HTR-8/SVneo (cell line): ENCODE results near the gene TTC33.

Experiments
- DNase-seq: peaks from one replicate; pipeline ENCODE4 v3.0.0; 2011; ENCODE audit warnings: low spot score, mixed read lengths; ENCODE audit not compliant: insufficient read length
- FAIRE-seq: peaks from 2 replicates; lab custom pipeline; 2011; peaks lifted over from hg19 to GRCh38; lab: Jason Lieb, UNC

TTC33 gene

DNA sequence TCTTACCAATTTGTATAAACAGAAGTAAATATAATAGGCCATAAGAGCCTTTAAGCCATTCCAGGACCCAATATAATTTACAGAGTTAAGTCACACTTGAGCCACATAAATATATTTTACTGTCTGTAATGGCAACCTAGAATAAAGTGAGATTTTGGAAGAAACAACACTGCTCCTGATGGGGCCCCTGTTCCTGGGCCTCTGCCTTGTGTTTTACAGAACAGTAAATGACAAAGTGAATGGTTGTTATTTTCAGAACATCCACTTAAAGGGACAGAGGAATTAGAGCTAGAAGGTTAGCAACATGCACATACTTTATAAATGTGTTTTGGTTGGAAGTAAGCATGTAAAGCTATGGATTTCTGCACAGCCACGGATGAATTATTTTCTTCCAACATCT lies 72.5 kb downstream of the TTC33 start:
- FAIRE-seq (no peak), DNase-seq (no peak)

DNA sequence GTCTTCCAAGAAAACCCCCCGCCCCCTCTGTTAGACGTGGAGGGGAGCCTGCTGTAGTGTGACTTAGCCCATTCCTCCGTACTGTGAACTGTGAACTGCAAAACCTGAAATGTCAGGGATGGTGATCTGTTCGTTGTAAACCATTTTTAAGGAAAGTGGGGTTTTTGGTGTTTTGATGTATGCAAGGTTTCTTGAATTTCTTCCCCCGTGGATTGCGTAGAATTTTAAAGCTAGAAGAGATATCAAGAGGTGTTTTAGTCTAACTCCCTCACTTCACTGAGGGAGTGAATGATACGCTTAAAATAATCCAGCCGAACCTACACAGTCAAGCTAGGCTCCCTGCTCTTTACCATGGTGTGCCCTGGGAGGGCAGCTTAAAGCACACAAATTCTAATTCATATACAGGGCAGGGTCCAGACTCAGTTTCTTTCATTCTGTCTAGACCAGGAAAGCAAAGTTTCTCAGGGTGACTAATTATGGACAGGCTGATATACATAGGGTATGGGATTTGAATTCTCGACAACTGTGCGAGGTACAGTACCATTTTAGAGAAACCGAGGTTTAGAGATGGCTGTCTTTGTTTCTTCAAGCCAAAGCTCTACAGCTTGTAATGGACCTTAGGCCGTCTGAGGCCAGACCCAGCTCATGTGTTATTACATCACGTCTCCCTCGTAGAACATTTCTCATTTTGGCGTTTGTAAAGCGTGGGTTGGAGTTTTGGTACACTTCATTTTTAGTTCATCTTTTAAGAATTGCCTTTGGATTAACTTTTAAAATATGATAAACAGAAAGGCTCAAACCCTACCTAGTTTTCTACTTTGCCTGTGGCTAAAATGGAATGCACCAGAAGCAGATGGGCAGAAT lies 73.4 kb downstream of the TTC33 start:
- no peak for FAIRE-seq
- DNase-seq, result no peak

DNA sequence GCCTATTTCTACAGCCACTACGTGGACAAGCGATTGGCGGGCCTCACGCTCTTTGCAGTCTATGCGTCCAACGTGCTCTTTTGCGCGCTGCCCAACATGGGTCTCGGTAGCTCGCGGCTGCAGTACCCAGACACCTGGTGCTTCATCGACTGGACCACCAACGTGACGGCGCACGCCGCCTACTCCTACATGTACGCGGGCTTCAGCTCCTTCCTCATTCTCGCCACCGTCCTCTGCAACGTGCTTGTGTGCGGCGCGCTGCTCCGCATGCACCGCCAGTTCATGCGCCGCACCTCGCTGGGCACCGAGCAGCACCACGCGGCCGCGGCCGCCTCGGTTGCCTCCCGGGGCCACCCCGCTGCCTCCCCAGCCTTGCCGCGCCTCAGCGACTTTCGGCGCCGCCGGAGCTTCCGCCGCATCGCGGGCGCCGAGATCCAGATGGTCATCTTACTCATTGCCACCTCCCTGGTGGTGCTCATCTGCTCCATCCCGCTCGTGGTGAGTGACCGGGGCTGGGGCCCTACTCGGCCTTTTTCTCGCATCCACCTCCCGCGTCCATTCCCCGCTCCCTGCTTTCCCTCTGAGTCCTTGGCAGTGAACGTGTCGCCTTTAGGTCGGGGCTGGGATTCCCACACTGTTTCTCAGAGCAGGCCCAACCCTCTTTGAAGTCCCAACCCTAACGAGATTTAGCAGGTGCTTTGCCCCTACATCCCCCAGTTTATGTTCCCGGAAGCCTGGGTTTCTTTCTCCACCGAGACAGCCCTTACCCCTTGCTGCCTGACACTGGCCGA lies 74.2 kb downstream of the TTC33 start:
- FAIRE-seq, result no peak
- no peak for DNase-seq

DNA sequence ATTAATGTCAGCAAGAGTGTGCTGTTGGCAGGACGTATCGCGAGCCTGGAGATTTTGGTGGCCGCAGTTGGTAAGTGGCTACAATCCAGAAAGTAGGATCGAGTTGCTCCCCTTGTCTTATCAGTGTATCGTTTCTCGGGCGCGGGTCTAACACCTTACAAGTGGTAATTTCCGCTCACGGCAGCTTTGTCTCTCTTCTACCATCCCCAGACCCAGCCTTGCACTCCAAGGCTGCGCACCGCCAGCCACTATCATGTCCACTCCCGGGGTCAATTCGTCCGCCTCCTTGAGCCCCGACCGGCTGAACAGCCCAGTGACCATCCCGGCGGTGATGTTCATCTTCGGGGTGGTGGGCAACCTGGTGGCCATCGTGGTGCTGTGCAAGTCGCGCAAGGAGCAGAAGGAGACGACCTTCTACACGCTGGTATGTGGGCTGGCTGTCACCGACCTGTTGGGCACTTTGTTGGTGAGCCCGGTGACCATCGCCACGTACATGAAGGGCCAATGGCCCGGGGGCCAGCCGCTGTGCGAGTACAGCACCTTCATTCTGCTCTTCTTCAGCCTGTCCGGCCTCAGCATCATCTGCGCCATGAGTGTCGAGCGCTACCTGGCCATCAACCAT lies 74.9 kb downstream of the TTC33 start:
- no peak for DNase-seq
- FAIRE-seq, result no peak

DNA sequence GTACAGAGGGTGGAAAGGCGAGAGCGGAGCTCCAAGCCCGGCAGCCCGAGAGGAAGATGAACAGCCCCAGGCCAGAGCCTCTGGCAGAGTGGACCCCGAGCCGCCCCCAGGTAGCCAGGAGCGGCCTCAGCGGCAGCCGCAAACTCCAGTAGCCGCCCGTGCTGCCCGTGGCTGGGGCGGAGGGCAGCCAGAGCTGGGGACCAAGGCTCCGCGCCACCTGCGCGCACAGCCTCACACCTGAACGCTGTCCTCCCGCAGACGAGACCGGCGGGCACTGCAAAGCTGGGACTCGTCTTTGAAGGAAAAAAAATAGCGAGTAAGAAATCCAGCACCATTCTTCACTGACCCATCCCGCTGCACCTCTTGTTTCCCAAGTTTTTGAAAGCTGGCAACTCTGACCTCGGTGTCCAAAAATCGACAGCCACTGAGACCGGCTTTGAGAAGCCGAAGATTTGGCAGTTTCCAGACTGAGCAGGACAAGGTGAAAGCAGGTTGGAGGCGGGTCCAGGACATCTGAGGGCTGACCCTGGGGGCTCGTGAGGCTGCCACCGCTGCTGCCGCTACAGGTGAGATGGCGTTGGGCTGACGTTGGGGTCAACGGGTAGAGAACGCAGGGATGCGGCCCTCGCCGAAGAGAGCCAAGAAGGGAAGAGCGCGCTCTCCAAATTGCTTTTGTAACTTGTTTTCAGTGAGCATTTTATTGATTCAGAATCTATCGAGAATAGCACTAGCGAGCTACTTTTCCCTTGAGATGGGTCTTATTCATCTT lies 75.7 kb downstream of the TTC33 start, which contains the start of gene PTGER4:
TSS of gene PTGER4 (plus strand) at position 3 of the 769 bp plus-strand sequence. CDS start 1,079 bp downstream, outside the sequence.
- FAIRE-seq, result no peak
- no peak for DNase-seq

DNA sequence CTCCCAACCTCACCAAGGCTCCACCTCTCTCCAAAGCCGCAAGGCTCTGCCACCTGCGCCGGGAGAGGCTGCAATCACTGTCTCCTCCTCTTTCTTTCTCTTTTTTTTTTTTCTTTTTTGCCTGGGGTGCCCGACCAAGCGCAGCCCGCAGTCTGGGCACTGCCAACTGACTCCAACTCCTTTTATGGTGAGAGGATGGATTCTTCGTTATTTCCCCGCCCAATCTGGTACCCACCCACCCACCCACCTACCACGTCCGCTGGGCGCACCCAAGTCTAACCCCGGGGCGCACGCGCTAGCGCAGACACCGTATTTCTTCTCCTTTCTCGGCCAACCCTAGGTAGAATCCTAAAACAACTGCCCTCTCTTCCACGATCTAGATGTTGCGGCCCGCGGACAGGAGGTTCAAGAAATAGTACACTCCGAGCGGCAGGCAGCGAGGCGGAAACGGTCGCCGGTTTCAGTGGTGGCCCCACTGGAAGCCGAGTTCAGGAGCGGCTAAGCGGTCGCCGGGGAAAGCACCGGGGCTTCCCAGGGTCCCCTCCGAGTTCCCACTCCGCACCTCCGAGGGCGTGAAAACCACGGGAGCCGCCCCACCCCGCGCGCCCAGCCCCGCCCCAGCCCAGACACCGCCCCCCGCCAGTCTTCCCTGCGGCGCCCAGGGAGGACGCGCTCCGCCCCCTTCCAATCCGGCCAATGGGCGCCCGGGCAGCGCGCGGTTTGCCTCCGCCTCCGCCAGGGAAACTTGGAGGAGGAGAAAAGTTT lies 76.4 kb downstream of the TTC33 start:
- peak; percentile 92 for DNase-seq
- FAIRE-seq, result peak; percentile 83

DNA sequence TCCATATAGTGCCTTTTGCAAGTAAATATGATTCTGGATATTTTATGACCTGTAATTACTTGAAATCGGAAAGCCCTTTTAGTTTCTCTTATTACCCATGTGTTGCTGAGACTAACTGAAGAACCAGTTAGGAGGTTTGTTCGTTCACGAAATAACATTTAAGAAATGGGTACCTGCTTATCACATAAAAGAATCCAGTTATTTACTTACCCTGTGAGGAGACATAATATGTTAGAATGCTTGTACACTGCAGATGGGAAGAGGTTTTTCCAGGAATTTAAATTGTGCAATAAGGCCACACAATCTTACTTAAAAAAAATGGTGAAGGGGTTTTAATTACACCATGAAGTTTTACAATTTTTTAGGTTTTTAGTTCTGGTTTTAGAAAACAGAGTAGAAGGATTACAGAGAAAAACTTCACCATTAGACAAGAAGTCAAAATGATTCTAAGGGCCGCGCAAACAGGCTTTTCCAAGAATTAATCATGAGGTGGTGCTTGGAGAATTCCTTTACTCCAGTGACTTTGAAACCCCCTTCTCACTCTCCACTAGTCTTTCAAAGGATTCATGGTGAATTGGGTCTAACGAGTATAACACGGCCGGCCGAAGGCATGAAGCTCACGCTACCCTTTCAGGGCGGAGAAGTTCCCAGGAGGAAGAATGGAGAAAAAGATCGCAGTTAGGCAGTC lies 77.2 kb downstream of the TTC33 start:
- DNase-seq (no peak), FAIRE-seq (peak; percentile 52)

DNA sequence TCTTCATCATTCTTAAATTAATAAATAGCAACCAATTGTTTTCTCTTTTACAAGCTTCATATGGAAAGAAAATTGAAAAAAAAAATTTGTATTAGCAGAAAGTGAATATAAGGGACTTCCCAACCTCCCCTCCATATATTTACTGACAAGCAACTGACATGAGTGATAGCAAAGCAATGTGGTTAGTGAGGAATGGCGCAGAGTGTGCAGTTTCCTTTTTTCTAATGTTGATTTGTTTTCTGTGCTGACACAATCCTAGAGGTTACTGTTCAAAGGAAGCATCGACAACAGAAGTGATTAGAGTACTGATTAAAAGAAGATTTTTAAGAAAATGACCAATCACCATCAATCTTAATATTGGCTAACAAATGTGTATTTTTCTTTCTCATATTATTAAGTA lies 77.7 kb downstream of the TTC33 start:
- no peak for DNase-seq
- FAIRE-seq, result no peak

DNA sequence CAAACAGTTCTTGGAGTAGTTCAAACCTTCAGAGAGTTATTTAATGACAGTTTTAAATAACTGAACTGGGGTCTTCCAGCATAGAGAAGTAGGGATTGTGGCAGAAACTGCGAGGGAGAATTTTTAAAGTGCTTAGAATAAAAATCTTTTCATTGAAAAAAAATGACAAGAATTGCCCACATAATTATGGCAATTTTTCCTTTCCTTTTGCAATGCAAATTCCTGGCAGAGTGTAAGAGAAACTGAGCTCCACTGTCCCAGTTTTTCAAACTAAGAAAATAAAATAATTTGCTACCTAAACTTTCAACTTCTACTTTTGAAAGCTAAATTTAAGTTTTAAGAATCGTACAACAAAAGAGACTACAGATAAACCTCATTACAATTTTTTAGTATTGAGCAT lies 78.3 kb downstream of the TTC33 start:
- DNase-seq (no peak), FAIRE-seq (no peak)

DNA sequence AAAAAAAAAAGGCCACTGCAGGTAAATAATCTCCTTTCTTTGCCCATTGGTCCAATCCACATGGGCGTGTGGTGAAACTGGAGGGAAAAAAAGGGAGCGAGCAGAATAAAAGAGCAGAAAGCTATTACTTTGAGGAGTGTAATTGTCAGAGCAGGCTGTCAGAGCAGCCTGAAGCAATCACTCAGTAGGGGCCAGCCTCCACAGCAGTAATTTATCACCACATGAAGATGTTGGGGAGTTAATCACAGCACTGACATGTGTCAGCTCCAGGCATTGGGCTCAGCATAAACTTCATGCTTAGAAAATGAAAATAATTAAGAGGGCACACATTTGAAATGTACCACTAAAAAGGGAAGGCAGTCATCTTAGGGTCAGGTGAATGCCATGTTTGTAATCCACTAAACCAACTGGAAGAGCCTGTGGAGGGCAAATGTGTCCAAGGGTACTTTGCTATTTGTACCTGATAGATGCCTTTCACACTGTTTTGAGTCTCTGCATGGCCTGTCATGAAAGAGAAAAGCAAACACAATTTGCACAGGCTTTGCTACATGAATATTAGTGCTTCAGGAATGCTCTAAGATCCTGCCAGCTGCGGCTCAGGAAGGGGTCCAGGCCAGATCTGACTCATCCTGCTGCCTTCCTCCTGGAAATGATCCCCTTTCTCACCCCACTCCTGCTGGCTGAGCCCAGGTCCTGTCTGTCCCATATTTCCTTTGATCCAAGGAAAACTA lies 79.0 kb downstream of the TTC33 start:
- DNase-seq, result peak; percentile 75
- FAIRE-seq, result peak; percentile 80

DNA sequence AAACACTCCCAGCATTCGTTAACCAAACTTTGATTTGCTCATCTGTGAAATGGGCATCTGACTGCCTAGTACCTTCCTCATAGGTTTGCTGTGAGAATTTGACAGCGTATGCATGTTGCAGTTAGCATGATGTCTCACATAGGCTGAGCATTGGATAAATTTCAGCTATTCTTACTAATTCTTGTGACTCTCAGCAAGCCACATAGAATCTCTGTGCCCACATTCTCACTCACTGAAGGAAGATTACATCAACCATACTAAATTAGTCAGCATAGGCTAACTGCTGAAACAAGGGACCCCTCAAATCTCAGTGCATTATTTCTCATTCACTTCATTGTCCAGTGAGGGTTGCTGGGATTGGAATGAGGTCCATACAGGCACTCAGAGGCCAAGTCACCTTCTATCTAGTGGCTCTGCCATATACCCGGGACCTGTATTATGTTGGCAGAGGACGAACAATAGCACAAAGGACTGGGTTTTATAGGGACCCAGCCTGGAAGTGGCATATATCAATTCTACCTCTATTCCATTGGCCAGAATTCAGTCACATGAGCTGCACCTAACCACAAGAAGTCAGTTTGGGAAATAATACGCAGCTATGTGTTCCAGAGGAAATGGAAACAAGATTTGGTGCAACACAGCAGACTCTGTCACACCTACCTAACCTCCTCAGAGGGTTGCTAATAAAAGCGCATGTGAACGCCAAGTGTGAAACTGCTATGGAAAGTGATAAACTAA lies 80.2 kb downstream of the TTC33 start:
- DNase-seq, result no peak

DNA sequence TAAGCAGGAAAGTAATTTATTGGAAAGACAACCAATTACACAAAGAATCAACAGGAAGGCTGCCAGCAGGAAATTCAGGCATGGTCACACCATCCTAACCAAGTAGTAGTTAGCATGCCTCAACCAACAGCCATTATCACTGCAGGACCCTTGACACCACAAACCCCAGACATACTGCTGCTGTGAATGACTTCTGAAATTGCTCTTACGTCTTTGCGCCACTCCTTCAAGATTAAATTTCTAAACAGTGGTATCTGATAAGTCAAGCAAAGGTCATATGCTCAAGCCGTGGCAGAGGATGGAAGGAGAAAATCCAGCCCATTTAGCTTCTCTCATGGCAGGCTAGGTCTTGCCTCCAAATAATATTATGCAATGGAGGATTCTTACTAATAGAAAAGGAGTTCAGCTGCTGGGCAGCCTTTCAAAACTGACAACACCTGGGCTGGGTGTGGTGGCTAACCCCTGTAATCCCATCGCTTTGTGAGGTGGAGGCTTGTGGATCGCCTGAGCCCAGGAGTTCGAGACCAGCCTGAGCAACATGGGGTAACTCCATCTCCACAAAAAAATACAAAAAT lies 81.0 kb downstream of the TTC33 start:
- peak; percentile 26 for FAIRE-seq
- DNase-seq, result no peak

More for the DNA sequence above, 80.2 kb downstream of the TTC33 start:
- FAIRE-seq, result peak; percentile 36

DNA sequence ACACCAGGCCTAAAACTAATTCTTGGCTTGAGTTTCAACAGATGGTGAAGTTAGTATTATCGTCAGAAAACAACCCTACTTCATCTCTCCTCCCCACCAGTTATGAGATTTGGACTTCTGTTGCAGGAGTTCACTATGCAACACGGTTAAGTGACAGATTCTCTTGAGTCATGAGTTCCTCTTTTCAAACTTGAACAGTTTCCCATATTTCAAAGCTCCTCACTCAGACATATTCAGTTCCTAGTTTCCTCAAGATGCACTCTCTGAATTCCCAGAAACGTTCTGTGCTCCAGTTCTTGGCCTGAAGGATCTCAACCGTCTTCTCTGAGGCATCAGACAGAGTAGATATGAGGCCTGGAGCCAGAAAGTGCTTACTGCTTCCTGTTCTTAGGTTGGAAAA lies 83.3 kb downstream of the TTC33 start:
- FAIRE-seq, result no peak
- no peak for DNase-seq

DNA sequence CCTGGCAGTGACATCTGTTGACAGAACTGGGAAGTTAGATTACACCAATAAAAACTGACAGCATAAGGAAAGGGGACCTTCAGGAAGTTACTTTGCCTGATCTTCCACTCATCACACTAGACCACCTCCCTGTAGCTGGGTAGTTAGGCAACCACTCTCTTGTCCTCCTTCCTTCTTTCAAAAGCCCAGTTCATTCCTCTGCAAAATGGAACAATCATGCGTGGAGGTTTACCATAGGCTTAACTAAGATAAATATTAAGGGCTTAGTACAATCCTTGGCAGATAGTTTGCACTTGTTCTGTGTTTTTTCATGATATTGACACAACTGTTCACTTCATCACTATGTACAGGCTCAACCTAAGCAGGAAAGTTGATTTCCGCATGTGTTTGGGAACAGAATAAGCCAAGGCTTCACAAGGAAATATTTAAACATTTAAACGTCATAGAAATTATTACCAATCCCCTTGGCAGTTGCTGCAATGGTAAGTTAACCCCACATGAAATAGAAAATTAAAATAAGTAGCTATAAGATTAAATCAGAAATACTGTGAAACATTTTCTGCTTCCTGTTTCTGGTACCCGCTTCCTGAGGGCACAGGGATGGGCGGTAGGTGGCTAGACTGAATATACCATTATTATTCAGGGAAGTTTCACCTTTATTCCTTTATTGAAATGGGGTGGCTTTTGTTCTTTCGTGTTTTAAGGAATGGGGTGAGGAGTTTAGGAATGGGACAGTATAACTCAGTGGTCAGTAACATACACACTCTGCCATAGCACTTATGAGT lies 86.0 kb downstream of the TTC33 start:
- no peak for FAIRE-seq

DNA sequence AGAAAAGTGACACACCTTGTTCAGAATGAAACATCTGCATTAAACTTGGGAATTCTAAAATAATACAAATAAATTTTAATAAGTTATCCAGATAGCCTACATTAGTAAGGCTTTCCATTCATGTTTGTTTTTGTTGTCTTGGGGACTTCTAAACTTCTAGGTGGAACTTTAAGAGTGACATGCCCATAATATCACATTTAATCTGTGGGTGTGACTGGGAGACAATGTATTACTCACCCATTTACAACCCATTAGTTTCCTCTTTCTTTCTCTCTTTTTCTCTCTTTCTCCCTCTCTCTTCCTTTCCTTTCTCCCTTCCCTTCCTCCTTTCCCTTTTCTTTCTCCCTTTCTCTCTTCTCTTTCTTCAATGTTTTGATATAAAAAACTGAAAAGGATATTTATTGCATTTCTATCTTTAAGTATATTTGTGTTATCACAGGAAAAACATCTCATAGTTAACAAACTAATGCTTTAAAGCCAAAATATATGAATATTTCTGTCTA lies 88.5 kb downstream of the TTC33 start:
- FAIRE-seq (no peak), DNase-seq (no peak)

More for the DNA sequence above, 86.0 kb downstream of the TTC33 start:
- DNase-seq, result no peak

DNA sequence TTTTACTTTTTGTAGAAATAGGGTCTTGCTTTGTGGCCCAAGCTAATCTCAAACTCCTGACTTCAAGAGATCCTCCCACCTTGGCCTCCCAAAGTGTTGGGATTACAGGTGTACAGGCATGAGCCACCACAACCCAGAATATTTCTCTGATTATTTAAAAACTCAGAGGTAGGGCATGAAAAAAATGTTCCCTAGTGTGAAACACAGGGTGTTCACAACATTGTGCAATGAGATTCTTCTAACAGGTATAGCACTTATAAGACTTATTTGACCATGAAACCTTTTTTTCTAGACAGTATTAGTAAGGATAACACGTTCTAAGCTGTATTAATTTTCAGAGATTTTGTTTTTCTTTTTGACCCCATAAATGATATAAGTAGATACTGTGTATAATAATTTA lies 89.1 kb downstream of the TTC33 start:
- FAIRE-seq (no peak), DNase-seq (no peak)
